ENCODE results near the gene ENTPD7. TPM values are rescaled to one million over a fixed set of nuclear protein-coding genes. Genes with fewer than 3 reads are reported as not detected.

Gene ENTPD7
- total and polyA plus RNA-seq, 10 donors, result 0.48 to 17.5 (median 11.8) TPM

DNA sequence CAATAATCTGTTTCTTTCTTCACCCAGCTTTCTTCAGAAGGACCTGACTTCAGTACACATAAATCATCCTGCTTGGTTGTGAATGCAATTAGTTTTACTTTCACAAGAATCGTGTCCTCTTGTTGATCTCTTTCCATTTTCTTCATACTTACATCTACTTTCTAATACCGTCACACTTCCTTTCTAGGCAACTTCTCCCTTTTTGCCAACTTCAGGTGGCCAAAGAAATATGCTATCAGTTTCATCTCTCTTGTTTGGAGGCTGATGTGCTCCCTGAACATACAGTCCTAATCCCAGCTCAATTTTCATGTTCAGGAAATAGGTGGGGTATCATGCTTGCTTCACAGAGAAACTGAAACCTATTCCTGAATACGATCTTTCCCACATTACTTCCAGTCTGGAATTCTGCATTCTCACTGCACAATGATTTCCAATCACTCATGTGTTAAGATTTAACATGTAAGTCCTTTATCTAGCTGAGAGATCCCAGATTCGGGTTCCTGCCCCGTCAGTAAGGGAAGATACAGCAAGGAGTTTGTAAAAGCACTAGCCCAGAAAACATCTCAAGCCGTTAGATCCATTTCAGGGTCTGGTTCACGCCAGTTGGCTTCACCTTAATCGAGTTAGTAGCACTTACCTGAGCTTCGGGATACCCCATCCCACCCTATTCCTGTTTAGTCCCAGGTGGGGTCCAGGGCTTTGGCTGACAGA lies 40.1 kb upstream of the ENTPD7 start:
- intact Hi-C loops (cut with DNase I; ENCODE audit: low total_unique reads), result loop anchor here (5.0 to 10.0 kb wide), 2 partner anchors 96 to 182 kb away; no protein-coding TSS in a partner anchor
- Histone ChIP-seq H3K36me3 (peaks cover 0 to 21% (median 0%) of the 10 kb centered on the region in 6 donors), H3K4me3 (peak overlapping the region; percentile 68 to 93 (median 80)), H3K4me1 (peaks cover 27 to 64% (median 53%) of the 10 kb centered on the region in 6 donors), H3K9me3 (no peaks in the 10 kb centered on the region), H3K27me3 (replicated peaks in 1 of 7) (no peaks in the 10 kb centered on the region), H3K27ac (peak overlapping the region; percentile 91 to 100 (median 99))
- WGBS, 5 donors, result 0 to 4% (median 1%) methylated on average over 9 of the region's 9 CpGs
- TF ChIP-seq POLR2A (IDR thresholded peaks at IDR 0.05) (peak in 2 of 3 donors; percentile 10 to 54), POLR2AphosphoS5 (IDR thresholded peaks at IDR 0.05) (peak in 1 of 3 donors; percentile 59)
- TF ChIP-seq, protein P1, sequence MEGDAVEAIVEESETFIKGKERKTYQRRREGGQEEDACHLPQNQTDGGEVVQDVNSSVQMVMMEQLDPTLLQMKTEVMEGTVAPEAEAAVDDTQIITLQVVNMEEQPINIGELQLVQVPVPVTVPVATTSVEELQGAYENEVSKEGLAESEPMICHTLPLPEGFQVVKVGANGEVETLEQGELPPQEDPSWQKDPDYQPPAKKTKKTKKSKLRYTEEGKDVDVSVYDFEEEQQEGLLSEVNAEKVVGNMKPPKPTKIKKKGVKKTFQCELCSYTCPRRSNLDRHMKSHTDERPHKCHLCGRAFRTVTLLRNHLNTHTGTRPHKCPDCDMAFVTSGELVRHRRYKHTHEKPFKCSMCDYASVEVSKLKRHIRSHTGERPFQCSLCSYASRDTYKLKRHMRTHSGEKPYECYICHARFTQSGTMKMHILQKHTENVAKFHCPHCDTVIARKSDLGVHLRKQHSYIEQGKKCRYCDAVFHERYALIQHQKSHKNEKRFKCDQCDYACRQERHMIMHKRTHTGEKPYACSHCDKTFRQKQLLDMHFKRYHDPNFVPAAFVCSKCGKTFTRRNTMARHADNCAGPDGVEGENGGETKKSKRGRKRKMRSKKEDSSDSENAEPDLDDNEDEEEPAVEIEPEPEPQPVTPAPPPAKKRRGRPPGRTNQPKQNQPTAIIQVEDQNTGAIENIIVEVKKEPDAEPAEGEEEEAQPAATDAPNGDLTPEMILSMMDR (IDR thresholded peaks at IDR 0.05 in 8 of 11, conservative IDR thresholded peaks at IDR 0.05 in 3 of 11), result peak in 1 of 11 experiments; percentile 7
- DNase-seq, result no peak

DNA sequence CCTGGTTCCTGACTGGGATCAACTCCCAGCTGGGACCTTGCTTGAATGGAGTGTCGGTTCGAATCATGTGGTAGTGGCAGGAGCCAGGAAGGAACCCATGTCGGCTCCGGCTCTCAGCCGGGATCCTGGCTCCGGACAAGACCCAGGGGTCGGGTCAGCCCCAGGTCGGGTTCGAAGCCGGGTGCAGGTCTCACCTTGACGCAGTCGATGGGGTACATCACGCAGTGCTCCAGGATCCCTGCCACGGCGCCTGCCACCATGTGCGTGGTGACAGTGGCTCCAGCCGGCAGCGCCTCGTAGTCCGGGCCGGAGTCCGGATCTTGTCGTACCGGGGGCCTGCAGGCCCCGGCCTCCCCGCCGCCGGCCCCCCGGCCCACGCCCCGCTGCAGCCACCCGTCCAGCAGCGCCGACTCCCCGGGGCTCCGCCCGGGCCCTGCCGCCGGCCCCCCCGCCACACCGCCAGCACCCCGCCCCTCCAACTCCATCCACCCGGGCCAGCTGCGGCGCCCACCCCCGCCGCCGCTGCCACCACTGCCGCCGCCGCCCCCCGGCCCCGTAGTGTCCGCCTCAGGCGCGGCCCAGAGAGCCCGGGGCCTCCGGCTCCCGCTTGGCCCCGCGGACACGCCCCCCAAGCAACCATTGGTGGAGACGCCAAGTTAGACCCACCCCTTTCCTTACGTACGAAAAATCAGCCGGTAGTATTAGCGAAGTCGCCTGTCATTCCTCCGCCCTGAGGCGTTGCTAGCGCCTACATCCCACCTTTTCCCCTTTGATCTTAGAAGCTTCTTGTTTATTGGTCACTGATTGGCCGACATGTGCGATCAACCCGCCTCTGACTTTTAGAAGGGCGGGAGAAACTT lies 39.2 kb upstream of the ENTPD7 start, which contains the start of gene SLC25A28:
Gene SLC25A28 (minus strand): TSS at position 589 of the 860 bp plus-strand sequence. CDS start 104 bp downstream, at position 485.
- Histone ChIP-seq H3K4me3 (peak within 1 kb of the TSS; percentile 68 to 93 (median 80)), H3K27me3 (replicated peaks in 1 of 7) (no peaks in the 10 kb centered on the region), H3K27ac (peak within 1 kb of the TSS; percentile 91 to 100 (median 99)), H3K4me1 (peaks cover 27 to 61% (median 52%) of the 10 kb centered on the region in 6 donors), H3K9me3 (no peaks in the 10 kb centered on the region), H3K36me3 (peaks cover 0 to 13% (median 0%) of the 10 kb centered on the region in 6 donors)
- intact Hi-C loops (cut with DNase I; ENCODE audit: low total_unique reads), result loop anchor here (5.0 to 10.0 kb wide), 2 partner anchors 95 to 183 kb away; no protein-coding TSS in a partner anchor
- peak; percentile 97 for DNase-seq
- TF ChIP-seq, protein P1 (IDR thresholded peaks at IDR 0.05 in 8 of 11, conservative IDR thresholded peaks at IDR 0.05 in 3 of 11), result peak in 3 of 11 experiments; percentile 18 to 34 (median 26)
- TF ChIP-seq POLR2AphosphoS5 (IDR thresholded peaks at IDR 0.05) (peak in 1 of 3 donors; percentile 37), POLR2A (IDR thresholded peaks at IDR 0.05) (peak in 1 of 3 donors; percentile 43)
- WGBS, 5 donors, result 0 to 1% (median 1%) methylated on average over 18 to 75 of the region's 75 CpGs

DNA sequence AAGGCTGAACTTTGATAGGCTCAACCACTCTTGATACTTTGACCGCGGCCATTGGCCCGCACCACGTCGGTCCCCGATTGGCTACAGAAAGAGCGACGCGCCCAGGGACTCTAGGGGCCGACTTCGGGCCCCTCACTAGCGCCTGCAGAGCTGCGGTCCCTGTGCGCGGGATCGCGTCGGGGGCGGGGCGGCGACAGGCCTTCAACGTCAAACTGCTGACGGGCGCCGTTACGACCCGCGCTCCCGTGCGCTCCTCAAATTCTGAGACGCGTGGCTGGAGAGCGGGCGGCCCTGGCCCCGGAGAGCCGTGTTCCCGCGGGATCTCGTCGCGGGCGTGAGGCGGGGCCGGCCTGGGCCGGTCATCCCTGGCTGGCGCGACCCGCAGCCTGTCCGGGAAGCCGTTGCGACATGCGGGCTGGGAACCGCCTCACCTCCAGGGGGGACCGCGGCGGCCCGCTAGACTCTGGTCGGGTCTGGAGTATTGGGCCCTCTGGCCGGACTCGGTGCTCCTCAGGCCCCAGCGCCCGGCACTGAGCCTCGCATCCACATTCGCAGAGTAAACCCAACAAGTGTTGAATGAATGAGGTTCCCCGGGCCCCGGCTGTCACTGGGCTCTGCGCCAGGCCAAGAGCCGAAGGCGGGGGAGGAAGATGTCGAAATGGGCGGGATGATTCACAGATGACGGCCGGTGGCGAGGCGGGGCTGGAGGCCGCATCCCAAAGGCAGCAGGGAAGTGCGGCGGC lies 38.4 kb upstream of the ENTPD7 start:
- WGBS, 5 donors, result 0 to 1% (median 0%) methylated on average over 18 to 78 of the region's 78 CpGs
- Histone ChIP-seq H3K27ac (peak overlapping the region; percentile 91 to 100 (median 99)), H3K9me3 (no peaks in the 10 kb centered on the region), H3K4me1 (peaks cover 27 to 53% (median 46%) of the 10 kb centered on the region in 6 donors), H3K36me3 (peaks cover 0 to 6% (median 0%) of the 10 kb centered on the region in 6 donors), H3K4me3 (peak overlapping the region; percentile 65 to 93 (median 79)), H3K27me3 (replicated peaks in 1 of 7) (no peaks in the 10 kb centered on the region)
- peak; percentile 97 for DNase-seq
- TF ChIP-seq POLR2A (IDR thresholded peaks at IDR 0.05) (peak; percentile 60 to 90 (median 73)), POLR2AphosphoS5 (IDR thresholded peaks at IDR 0.05) (peak; percentile 89 to 94 (median 94))
- TF ChIP-seq, protein P1 (IDR thresholded peaks at IDR 0.05 in 8 of 11, conservative IDR thresholded peaks at IDR 0.05 in 3 of 11), result peak in 4 of 11 experiments; percentile 3 to 38 (median 12)
- intact Hi-C loops (cut with DNase I; ENCODE audit: low total_unique reads), result no loop called here
